A204.1 (cell line): Measurements from ENCODE around the gene TTC34.
"Not testable (repeated sequence)": the region's sequence is repeated elsewhere in the genome, so short reads cannot be mapped to it uniquely, and the experiment has no call there.

ENCODE experiments used
- FAIRE-seq: peaks from 2 replicates; lab custom pipeline; 2012; peaks lifted over from hg19 to GRCh38; lab: Jason Lieb, UNC

The TTC34 gene

DNA sequence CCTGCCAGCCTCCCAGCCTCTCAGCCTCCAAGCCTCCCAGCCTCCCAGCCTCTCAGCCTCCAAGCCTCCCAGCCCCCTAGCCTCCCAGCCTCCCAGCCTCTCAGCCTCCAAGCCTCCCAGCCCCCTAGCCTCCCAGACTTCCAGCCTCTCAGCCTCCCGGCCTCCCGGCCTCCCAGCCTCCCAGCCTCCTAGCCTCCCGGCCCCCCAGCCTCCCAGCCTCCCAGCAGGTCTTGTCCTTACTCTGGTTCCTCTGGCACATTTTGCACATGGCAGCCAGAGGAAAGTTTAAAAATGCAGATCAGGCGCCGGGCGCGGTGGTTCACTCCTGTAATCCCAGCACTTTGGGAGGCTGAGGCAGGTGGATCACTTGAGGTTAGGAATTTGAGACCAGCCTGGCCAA, 2.5 kb downstream of the TTC34 start:
- not testable (repeated sequence) for FAIRE-seq

DNA sequence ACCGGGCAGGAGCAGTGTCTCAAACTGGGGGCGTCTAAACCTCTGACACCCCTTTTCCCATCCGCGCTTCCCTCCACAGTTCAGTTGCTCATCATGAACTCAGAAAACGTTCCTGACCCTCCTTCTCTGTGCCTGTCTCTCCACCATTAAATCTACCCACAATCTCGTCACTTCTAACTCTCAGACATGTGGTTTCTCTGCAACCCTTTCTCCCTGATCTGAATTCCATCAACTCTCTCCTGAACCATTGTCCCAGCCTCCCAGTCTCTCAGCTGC, 3.8 kb downstream of the TTC34 start:
- no peak for FAIRE-seq

DNA sequence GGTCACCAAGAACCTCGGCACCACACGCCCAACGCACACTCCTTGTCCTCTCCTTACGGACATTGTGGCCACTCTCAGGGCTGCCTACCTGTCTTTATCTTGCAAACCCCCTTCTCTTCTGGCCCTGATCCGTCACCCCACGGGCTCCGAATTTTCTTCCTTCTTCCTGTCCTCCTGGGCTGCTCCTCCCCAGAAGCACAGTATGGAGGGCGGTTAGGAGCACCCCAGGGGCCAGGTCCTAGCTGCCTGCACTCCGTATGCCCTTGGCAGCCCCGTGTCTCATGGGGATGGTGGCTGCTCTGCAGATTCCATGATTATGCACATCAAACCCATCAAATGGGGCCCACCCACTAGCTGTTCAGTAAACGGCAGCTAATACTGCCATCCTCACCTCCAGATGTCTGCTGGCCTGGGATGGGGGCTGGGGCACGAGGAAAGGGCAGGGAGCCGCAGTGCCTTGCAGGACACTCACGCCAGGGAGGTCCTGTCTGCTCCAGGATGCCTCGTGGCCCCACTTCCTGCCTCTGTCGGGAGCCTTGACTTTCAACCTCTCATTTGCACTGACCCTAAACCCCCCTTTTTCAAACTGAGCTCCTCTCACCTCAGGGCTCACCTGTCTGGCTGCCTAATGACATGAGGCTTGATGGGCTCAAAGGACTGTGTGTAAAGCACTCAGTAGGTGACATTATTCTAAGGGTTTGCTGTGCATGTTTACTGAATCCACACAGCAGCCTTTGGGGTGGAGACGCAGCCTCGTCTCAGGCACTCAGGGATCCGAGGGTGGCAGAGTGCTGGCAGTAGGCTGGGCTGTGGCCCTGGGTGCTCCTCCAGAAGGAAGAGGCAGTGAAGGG, 4.4 kb downstream of the TTC34 start:
- FAIRE-seq, result no peak

GRCh38 chr1:2795926-2796325, 5.6 kb downstream of the TTC34 start:
- FAIRE-seq, result no peak

GRCh38 chr1:2791027-2791760, 10.3 kb downstream of the TTC34 start:
- no peak for FAIRE-seq

DNA sequence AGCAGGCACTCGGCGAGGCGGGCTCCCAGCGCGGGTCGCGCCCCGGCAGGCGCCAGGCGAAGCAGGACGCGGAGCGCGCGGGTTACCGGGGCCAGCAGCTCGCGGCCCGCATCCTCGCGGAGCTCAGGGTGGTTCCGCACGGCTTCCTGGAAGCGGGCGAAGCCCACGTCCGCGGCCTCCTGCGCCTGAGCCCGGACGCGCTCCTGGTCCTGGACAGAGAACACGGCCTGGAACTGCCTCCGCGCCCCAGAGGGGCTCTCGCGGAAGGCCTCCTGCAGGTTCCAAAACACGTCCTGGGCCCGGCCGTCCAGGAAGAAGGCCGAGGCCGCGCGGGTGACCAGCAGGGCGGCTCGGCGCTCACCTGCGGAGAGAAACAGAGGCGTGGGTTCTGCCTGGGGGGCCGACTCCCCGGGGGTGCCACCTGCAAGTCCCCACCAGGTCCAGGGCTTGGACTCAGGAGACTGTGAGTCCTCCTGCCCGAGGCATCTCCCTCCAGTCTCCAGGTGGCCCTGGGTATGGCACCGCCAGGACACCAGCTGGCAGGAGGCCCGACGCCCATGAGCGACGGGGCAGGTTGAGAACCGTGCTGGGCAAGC, 11.4 kb downstream of the TTC34 start:
- no peak for FAIRE-seq

DNA sequence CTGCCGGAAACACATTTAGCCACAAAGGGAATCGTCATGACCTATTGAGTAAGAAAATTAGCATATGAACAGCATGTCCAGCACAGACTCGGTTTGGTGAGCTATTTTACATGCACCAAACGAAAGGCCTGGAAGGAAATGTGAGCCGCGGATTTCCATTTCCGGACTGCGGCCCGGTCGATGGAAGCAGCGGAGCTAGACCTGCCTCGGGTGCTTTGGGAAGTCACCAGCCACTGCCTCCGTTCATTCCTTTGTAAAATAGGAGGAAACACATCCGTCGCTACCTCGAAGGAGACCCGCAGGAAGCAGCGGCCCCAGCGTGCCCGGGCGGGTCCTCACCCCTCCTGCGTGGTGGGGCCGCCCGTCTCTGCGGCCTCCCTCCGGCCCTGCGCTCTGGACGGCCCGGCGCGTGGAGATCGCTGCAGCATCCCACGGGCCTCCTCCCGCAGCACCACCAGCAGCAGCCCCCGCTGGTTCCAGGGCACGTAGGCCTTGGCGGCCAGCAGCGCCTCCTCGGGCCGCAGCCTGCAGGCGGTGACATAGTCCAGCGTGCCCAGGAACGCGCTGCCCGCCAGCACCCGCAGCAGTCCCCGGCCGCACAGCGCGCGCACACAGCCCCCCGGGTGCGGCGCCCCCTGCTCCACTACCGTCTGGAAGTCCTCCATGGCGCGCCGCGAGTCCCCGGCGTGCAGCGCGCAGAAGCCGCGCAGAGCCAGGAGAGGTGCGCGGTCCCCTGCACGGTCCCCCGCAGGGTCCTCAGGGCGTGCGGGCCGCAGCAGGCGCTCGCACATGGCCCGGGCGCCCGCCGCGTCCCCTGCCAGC, 12.1 kb downstream of the TTC34 start:
- no peak for FAIRE-seq

DNA sequence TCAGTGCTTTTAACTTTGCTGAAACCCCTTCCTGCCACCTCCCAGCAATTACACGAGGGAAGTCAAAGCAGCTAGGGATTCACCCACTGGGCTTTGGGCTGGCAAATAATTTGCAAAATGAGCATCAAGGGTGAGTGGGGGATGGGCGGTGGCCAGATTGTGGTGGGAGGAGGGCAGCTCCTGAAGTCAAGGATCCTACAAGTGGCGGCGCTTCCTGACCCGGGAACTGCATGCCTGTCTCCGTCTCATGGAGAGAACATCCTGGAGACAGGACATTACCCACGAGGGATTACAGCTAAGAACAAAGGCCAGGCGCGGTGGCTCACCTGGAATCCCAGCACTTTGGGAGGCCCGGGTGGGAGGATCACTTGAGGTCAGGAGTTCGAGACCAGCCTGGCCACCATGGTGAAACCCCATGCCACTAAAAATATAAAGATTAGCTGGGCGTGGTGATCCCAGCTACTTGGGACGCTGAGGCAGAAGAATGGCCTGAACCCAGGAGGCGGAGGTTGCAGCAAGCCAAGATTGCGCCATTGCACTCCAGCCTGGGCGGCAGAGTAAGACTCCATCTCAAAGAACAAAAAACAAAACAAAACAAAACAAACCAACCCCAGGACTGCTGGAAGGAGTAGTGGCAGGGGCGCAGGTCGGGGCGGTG, 12.9 kb downstream of the TTC34 start:
- FAIRE-seq, result no peak

- no peak for FAIRE-seq
These were observed 14.2 kb downstream of the TTC34 start for GRCh38 chr1:2787163-2787911.

- no peak for FAIRE-seq
These were observed 14.9 kb downstream of the TTC34 start for GRCh38 chr1:2786329-2787162.

DNA sequence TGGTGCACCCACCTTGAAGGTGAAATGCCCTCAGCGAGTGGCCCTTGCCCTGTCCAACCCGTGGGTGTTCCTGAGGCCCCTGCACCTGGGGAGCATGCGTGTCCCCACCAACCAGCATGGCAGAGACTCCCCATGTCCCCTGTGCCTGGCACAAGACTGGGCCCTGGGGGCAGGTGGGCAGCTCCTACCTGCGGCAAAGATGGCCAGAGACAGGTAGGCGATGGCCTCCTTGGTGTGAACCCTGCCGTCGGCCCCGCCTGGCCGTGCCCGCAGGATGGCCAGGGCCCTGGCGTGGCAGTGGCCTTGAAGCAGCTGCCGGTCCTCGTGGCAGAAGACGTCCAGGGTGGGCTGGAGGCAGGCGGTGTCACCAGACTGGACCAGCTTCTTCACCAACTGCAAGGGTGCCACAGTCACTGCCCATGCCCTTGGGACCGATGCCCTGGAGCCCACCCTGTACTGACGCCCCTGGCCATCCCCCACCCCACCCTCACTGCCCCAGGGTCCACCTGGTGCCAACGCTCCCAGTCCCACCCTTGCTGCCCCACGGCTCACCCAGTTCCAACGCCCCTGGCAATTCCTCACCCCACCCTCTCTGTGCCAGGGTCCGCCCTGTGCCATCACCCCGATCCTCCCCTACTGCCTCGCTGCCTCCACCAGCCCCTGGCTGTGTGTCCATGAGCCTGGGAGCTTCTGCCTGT, 15.7 kb downstream of the TTC34 start:
- no peak for FAIRE-seq

- FAIRE-seq, result no peak
These were observed 16.5 kb downstream of the TTC34 start for GRCh38 chr1:2784854-2785630.

DNA sequence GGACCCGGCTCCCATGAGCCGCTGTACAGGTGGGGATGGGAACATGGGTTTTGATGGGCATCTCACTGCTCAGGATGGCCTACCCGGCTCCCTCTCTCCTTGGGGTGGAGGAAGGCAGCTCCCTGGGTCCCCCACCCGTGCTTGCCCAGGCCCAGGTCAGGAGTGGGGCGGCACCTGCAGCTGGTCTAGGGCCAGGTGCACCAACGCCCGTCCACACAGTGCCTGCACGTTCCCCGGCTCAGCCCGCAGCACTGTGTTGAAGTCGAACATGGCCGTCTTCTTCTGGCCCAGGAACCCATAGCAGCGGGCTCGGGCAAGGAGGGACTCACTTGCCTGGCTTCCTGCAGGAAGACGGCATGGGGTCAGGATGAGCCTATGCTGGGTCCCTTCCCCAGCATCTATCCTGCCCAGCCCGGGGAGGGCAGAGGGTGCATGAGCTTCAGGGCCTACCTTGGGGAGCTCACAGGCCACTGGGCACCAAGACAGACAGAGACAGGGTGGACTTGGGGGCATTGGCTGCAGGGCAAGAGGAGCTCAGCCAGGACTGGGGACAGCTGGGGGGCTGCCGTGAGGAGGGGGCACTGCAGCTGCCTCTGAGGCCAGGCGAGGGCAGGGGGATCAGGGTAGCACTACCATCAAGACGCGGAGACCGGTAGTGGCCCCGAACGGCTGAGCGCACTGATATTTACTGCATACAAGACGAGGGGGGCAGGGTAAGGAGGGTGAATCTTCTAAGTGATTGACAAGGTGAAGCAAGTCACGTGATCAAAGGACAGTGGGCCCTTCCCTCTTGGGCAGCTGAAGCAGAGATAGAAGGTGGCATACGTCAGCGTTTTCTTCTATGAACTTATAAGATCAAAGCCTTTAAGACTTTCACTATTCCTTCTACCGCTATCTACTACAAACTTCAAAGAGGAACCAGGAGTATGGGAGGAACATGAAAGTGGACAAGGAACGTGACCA, 17.8 kb downstream of the TTC34 start:
- no peak for FAIRE-seq

GRCh38 chr1:2783069-2783434, 18.4 kb downstream of the TTC34 start:
- no peak for FAIRE-seq

DNA sequence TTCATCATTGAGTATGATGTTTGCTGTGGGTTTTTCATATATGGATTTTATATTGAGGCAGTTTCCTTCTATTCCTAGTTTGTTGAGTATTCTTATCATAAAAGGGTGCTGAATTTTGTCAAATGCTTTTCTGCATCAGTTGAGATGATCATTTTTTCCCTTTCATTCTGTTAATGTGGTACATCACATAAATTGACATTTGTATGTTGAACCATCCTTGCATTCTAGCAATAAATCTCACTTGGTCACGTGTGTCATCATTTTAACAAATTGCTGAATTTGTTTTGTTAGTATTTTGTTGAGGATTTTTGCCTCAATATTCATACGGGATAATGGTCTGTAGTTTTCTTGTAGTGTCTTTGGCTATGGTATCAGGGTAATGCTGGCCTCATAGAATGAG, 19.9 kb downstream of the TTC34 start:
- FAIRE-seq, result no peak

DNA sequence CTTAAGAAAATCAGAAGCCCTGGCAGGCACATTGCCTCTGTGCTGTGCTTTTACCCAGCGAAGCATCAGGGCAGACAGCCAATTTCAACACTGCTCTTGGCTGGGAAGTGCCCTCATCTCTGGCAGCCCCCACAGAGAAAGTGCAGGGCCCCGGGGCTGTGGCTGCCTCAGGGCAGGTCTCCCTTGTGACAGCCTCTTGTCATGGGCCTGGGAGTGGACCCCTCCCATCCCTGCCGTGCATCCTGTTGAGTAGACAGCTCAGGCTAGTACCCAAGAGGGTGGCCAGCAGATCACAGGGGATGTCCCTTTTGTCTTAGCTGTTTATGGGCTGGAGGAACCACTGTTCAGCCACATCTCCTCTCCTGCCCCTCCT, 23.3 kb downstream of the TTC34 start:
- FAIRE-seq, result no peak

- FAIRE-seq, result no peak
These were observed 23.9 kb downstream of the TTC34 start for GRCh38 chr1:2777424-2778219.
